Activated CD4-positive, alpha-beta T cell treated with anti-CD3 and anti-CD28 coated beads for 24 hours (primary cell): Measurements from ENCODE around the gene ECHS1.

Source experiments
- DNase-seq, 2 donors: peaks; one replicate each; pipeline ENCODE4 v3.0.0-alpha.2; 2020; ENCODE audit warnings: low read depth in 2 of 2

The ECHS1 gene

GRCh38 chr10:133341983-133342382, 31.2 kb downstream of the ECHS1 start:
- DNase-seq, result no peak

GRCh38 chr10:133339708-133340380, 33.3 kb downstream of the ECHS1 start:
- DNase-seq, result no peak

GRCh38 chr10:133338080-133339071, 34.8 kb downstream of the ECHS1 start:
- no peak for DNase-seq

GRCh38 chr10:133337370-133337725, 35.8 kb downstream of the ECHS1 start:
- DNase-seq, result no peak

GRCh38 chr10:133336577-133337369, 36.4 kb downstream of the ECHS1 start, which contains the start of gene CALY:
TSS of gene CALY (minus strand) at chr10:133336896. CDS start at chr10:133328989, 7,907 bp downstream.
- peak; percentile 40 to 44 for DNase-seq

- DNase-seq, result no peak
These were observed 37.0 kb downstream of the ECHS1 start for GRCh38 chr10:133336118-133336576.

GRCh38 chr10:133335246-133336117, 37.7 kb downstream of the ECHS1 start:
- peak; percentile 47 to 67 for DNase-seq

GRCh38 chr10:133334503-133335245, 38.5 kb downstream of the ECHS1 start:
- DNase-seq, result no peak

- no peak for DNase-seq
These were observed 40.0 kb downstream of the ECHS1 start for GRCh38 chr10:133332936-133333699.

- peak; percentile 81 to 87 for DNase-seq
These were observed 43.5 kb downstream of the ECHS1 start for GRCh38 chr10:133329491-133330202.

GRCh38 chr10:133328358-133329343, 44.5 kb downstream of the ECHS1 start:
- no peak for DNase-seq

GRCh38 chr10:133327651-133328357, 45.4 kb downstream of the ECHS1 start:
- DNase-seq, result no peak

- DNase-seq, result no peak
These were observed 46.2 kb downstream of the ECHS1 start for GRCh38 chr10:133326745-133327650.

GRCh38 chr10:133326223-133326551, 47.0 kb downstream of the ECHS1 start:
- no peak for DNase-seq

GRCh38 chr10:133325440-133326222, 47.5 kb downstream of the ECHS1 start:
- DNase-seq, result no peak
